SK-N-SH (cell line): ENCODE data around the gene SRSF3.

ENCODE experiments used
- EP300 ChIP-seq, 2 experiments: IDR thresholded peaks; 2 replicates each; pipeline versions ENCODE4 v1.4.0 to v1.6.1; 2012; ENCODE audit warnings: borderline replicate concordance in 1 of 2, low read depth in 1 of 2, low read length in 1 of 2
- POLR2AphosphoS5 ChIP-seq: IDR thresholded peaks from 2 replicates; pipeline ENCODE4 v1.6.1; 2012; ENCODE audit warnings: low read depth, low read length
- RAD21 ChIP-seq: IDR thresholded peaks from 2 replicates; pipeline ENCODE4 v1.6.1; 2012; ENCODE audit warnings: mild to moderate bottlenecking, low read length
- RCOR1 ChIP-seq: fragments of 150-350 bp; IDR thresholded peaks from 2 replicates; pipeline ENCODE4 v1.6.1; 2017; ENCODE audit warnings: antibody characterized with exemption, low read length
- RFX5 ChIP-seq: IDR thresholded peaks from 2 replicates; pipeline ENCODE4 v1.6.1; 2012; ENCODE audit warnings: mild to moderate bottlenecking, improper control_type of control experiment, low read length
- SIN3A ChIP-seq: IDR thresholded peaks from 2 replicates; pipeline ENCODE4 v1.6.1; 2012; ENCODE audit warnings: low read depth, mild to moderate bottlenecking, low read length, moderate library complexity, borderline replicate concordance
- TEAD4 ChIP-seq: IDR thresholded peaks from 2 replicates; pipeline ENCODE4 v1.4.0; 2012; ENCODE audit warnings: mild to moderate bottlenecking, borderline replicate concordance; ENCODE audit not compliant: insufficient read depth
- TF ChIP-seq, protein P1 (sequence below): fragments of 200-600 bp; sonication (generic); IDR thresholded peaks from 2 replicates; pipeline ENCODE4 v1.6.1; 2017; ENCODE audit warnings: antibody characterized with exemption, mild to moderate bottlenecking, moderate library complexity
- TF ChIP-seq, protein P2 (sequence below): IDR thresholded peaks from 2 replicates; pipeline ENCODE4 v1.6.1; 2012; ENCODE audit warnings: mild to moderate bottlenecking, low read depth, low read length, moderate library complexity
- TF ChIP-seq, protein P3 (sequence below): IDR thresholded peaks from 2 replicates; pipeline ENCODE4; 2012

DNA sequence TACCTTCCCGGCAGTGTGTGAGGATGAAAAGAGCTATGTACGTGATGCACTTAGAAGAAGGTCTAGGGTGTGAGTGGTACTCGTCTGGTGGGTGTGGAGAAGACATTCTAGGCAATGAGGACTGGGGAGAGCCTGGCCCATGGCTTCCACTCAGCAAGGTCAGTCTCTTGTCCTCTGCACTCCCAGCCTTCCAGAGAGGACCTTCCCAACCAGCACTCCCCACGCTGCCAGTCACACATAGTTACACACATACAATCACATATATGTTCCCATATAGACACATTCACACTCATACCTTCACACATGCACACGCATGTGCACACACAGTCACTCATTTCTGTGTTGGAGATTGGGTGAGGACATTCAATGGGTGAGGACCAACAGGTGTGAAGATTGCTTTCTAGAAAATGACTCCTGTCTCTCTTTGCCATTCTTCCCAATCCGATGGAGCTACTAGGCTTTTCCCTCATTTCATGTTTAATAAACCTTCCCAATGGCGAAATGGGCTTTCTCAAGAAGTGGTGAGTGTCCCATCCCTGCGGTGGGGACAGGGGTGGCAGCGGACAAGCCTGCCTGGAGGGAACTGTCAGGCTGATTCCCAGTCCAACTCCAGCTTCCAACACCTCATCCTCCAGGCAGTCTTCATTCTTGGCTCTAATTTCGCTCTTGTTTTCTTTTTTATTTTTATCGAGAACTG lies 30.4 kb downstream of the SRSF3 start:
- TF ChIP-seq, protein P1, sequence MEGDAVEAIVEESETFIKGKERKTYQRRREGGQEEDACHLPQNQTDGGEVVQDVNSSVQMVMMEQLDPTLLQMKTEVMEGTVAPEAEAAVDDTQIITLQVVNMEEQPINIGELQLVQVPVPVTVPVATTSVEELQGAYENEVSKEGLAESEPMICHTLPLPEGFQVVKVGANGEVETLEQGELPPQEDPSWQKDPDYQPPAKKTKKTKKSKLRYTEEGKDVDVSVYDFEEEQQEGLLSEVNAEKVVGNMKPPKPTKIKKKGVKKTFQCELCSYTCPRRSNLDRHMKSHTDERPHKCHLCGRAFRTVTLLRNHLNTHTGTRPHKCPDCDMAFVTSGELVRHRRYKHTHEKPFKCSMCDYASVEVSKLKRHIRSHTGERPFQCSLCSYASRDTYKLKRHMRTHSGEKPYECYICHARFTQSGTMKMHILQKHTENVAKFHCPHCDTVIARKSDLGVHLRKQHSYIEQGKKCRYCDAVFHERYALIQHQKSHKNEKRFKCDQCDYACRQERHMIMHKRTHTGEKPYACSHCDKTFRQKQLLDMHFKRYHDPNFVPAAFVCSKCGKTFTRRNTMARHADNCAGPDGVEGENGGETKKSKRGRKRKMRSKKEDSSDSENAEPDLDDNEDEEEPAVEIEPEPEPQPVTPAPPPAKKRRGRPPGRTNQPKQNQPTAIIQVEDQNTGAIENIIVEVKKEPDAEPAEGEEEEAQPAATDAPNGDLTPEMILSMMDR, result no peak
- no peak for TF ChIP-seq RFX5
- no peak for TF ChIP-seq TEAD4
- TF ChIP-seq RAD21, result no peak
- no peak for TF ChIP-seq EP300 (IDR thresholded peaks at IDR 0.05; ENCODE audit: borderline replicate concordance in 1 of 2, low read depth in 1 of 2, low read length in 1 of 2)
- TF ChIP-seq, protein P2, sequence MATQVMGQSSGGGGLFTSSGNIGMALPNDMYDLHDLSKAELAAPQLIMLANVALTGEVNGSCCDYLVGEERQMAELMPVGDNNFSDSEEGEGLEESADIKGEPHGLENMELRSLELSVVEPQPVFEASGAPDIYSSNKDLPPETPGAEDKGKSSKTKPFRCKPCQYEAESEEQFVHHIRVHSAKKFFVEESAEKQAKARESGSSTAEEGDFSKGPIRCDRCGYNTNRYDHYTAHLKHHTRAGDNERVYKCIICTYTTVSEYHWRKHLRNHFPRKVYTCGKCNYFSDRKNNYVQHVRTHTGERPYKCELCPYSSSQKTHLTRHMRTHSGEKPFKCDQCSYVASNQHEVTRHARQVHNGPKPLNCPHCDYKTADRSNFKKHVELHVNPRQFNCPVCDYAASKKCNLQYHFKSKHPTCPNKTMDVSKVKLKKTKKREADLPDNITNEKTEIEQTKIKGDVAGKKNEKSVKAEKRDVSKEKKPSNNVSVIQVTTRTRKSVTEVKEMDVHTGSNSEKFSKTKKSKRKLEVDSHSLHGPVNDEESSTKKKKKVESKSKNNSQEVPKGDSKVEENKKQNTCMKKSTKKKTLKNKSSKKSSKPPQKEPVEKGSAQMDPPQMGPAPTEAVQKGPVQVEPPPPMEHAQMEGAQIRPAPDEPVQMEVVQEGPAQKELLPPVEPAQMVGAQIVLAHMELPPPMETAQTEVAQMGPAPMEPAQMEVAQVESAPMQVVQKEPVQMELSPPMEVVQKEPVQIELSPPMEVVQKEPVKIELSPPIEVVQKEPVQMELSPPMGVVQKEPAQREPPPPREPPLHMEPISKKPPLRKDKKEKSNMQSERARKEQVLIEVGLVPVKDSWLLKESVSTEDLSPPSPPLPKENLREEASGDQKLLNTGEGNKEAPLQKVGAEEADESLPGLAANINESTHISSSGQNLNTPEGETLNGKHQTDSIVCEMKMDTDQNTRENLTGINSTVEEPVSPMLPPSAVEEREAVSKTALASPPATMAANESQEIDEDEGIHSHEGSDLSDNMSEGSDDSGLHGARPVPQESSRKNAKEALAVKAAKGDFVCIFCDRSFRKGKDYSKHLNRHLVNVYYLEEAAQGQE, result no peak
- TF ChIP-seq SIN3A, result no peak
- no peak for TF ChIP-seq POLR2AphosphoS5
- TF ChIP-seq, protein P3, sequence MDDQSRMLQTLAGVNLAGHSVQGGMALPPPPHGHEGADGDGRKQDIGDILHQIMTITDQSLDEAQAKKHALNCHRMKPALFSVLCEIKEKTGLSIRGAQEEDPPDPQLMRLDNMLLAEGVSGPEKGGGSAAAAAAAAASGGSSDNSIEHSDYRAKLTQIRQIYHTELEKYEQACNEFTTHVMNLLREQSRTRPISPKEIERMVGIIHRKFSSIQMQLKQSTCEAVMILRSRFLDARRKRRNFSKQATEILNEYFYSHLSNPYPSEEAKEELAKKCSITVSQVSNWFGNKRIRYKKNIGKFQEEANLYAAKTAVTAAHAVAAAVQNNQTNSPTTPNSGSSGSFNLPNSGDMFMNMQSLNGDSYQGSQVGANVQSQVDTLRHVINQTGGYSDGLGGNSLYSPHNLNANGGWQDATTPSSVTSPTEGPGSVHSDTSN, result no peak
- no peak for TF ChIP-seq RCOR1
